K562 (cell line): ENCODE results near the gene ZNF668. TPM values are rescaled to one million over a fixed set of nuclear protein-coding genes. Genes with fewer than 3 reads are reported as not detected.

Experiments used
- ARID1B ChIP-seq: fragments of 450-650 bp; IDR thresholded peaks from 2 replicates; pipeline ENCODE4 v1.6.1; 2016; ENCODE audit warnings: antibody characterized with exemption, mild to moderate bottlenecking, inconsistent platforms
- BRF1 ChIP-seq: IDR thresholded peaks from 3 replicates; pipeline ENCODE4 v1.6.1; 2011; ENCODE audit warnings: borderline replicate concordance, mild to moderate bottlenecking; ENCODE audit not compliant: insufficient read length; ENCODE audit errors: extremely low read depth
- ELK1 ChIP-seq: sonication (generic); formaldehyde crosslinking; IDR thresholded peaks from 2 replicates; pipeline ENCODE4 v1.8.1; 2022; ENCODE audit warnings: missing genetic modification reagents
- ERF ChIP-seq: fragments of 450-650 bp; formaldehyde crosslinking; IDR thresholded peaks from 2 replicates; pipeline ENCODE4 v1.4.0; 2020; ENCODE audit warnings: mild to moderate bottlenecking, mixed read lengths
- FOXK2 ChIP-seq, 2 experiments: fragments of 450-650 bp; IDR thresholded peaks in 1 of 2; conservative IDR thresholded peaks in 1 of 2; 2 replicates each; pipeline ENCODE4 v1.6.1; 2016; ENCODE audit warnings: low read depth in 2 of 2, mild to moderate bottlenecking in 1 of 2
- HDAC2 ChIP-seq: fragments of 450-650 bp; IDR thresholded peaks from 2 replicates; pipeline ENCODE4 v1.6.1; 2016; ENCODE audit warnings: mild to moderate bottlenecking
- HMBOX1 ChIP-seq: sonication (generic); IDR thresholded peaks from 2 replicates; pipeline ENCODE4 v1.6.1; 2016
- JUNB ChIP-seq: fragments of 450-650 bp; formaldehyde crosslinking; conservative IDR thresholded peaks from 2 replicates; pipeline ENCODE4 v1.4.0; 2020; ENCODE audit warnings: mild to moderate bottlenecking
- KAT7 ChIP-seq: sonication (generic); formaldehyde crosslinking; IDR thresholded peaks from 2 replicates; pipeline ENCODE4 v1.8.0; 2022; ENCODE audit warnings: missing genetic modification reagents, mild to moderate bottlenecking, borderline replicate concordance
- KDM4B ChIP-seq, 2 experiments: fragments of 450-650 bp in 1 of 2; sonication (generic) in 1 of 2; IDR thresholded peaks; 2 replicates each; pipeline ENCODE4 v1.6.1; 2016 to 2017; ENCODE audit warnings: borderline replicate concordance in 2 of 2, antibody characterized with exemption in 1 of 2, low read depth in 1 of 2, mild to moderate bottlenecking in 1 of 2
- MCM2 ChIP-seq: fragments of 450-650 bp; IDR thresholded peaks from 2 replicates; pipeline ENCODE4 v1.6.1; 2017; ENCODE audit warnings: low read depth, mild to moderate bottlenecking
- MED1 ChIP-seq: sonication (generic); formaldehyde crosslinking; IDR thresholded peaks from 2 replicates; pipeline ENCODE4 v1.8.1; 2023; ENCODE audit warnings: missing genetic modification reagents, borderline replicate concordance
- PHTF2 ChIP-seq: fragments of 250-450 bp; sonication (Bioruptor Pico); IDR thresholded peaks from 2 replicates; pipeline ENCODE4 v1.5.0; 2021; ENCODE audit warnings: mild to moderate bottlenecking
- POLR2AphosphoS2 ChIP-seq: IDR thresholded peaks from 2 replicates; pipeline ENCODE4 v1.6.1; 2012; ENCODE audit warnings: low read length, improper control_type of control experiment
- PTTG1 ChIP-seq: fragments of 450-650 bp; IDR thresholded peaks from 2 replicates; pipeline ENCODE4 v1.6.1; 2016; ENCODE audit warnings: low read depth, mild to moderate bottlenecking, missing genetic modification characterization, missing compliant biosample characterization
- RBM25 ChIP-seq: fragments of 200-400 bp; formaldehyde crosslinking; IDR thresholded peaks from 2 replicates; pipeline ENCODE4 v1.6.1; 2018; ENCODE audit warnings: low read length, low read depth, moderate library complexity; ENCODE audit not compliant: severe bottlenecking
- RBM34 ChIP-seq: fragments of 200-400 bp; formaldehyde crosslinking; IDR thresholded peaks from 2 replicates; pipeline ENCODE4 v1.6.1; 2018; ENCODE audit warnings: low read length, borderline replicate concordance; ENCODE audit not compliant: insufficient read depth
- SP2 ChIP-seq: IDR thresholded peaks from 2 replicates; pipeline ENCODE4 v1.6.1; 2011; ENCODE audit warnings: mild to moderate bottlenecking, low read depth, low read length, moderate library complexity; ENCODE audit not compliant: poor library complexity, severe bottlenecking; ENCODE audit errors: extremely low read depth
- TCF15 ChIP-seq: fragments of 250-450 bp; sonication (Bioruptor Pico); IDR thresholded peaks from 2 replicates; pipeline ENCODE4 v1.8.0; 2022; ENCODE audit warnings: moderate library complexity, mild to moderate bottlenecking, inconsistent platforms
- ZBTB2 ChIP-seq: fragments of 450-650 bp; IDR thresholded peaks from 2 replicates; pipeline ENCODE4 v1.6.1; 2016; ENCODE audit warnings: antibody characterized with exemption
- ZNF197 ChIP-seq: fragments of 200-800 bp; sonication (Bioruptor generic); IDR thresholded peaks from 2 replicates; pipeline ENCODE4 v1.6.1; 2016; ENCODE audit warnings: low read depth, missing genetic modification characterization, missing compliant biosample characterization
- ZNF274 ChIP-seq: IDR thresholded peaks from 2 replicates; pipeline ENCODE4 v1.6.1; 2011; ENCODE audit warnings: low read depth, mild to moderate bottlenecking, low read length, moderate library complexity, borderline replicate concordance
- ZNF408 ChIP-seq: fragments of 250-450 bp; sonication (Bioruptor Pico); IDR thresholded peaks from 2 replicates; pipeline ENCODE4 v1.4.0; 2020; ENCODE audit warnings: low read depth, mild to moderate bottlenecking, moderate library complexity
- polyA plus RNA-seq, 8 experiments: library from polyadenylated mRNA; depleted of rRNA in 4 of 8; stranded (reverse) in 5 of 8; unstranded in 3 of 8; fragments of >200 nt; fragmentation: Nextera tagmentation in 2 of 8; fragmentation: Illumina TruSeq in 1 of 8; extraction: Ambion mirVana in 2 of 8; extraction: Trizol in 1 of 8; gene quantifications; 2 replicates each; pipeline versions ENCODE4 v1.2.1 to v1.2.3, GENCODE V29; 2011 to 2014; ENCODE audit warnings: inconsistent platforms in 1 of 8, missing spikeins in 1 of 8
- total RNA-seq, 7 experiments: library from RNA; depleted of rRNA in 6 of 7; stranded (reverse); fragments of >200 nt in 6 of 7; fragmentation: Illumina TruSeq in 2 of 7; extraction: Trizol in 2 of 7; gene quantifications; 2 replicates each; pipeline versions ENCODE4 v1.2.1 to v1.2.3, GENCODE V29; 2011 to 2021; ENCODE audit warnings: low replicate concordance in 1 of 7

Gene ZNF668
- total and polyA plus RNA-seq, 9 of the 15 experiments (the other 6 are each of a cell fraction or from before 2014, with no cell fraction given), result 0.04 to 15.3 (median 3.8) TPM; not detected in 1

- peak; percentile 28 for TF ChIP-seq SP2
- TF ChIP-seq HDAC2, result peak; percentile 31; the same call in 1 of the 2 replicates
- TF ChIP-seq MCM2, result no peak
- TF ChIP-seq PHTF2, result no peak
- no peak for TF ChIP-seq ZNF408 (CRISPR knock-in tag)
- TF ChIP-seq RBM25, result no peak
- no peak for TF ChIP-seq MED1
- TF ChIP-seq KDM4B (IDR thresholded peaks at IDR 0.05; ENCODE audit: borderline replicate concordance in 2 of 2, low read depth in 1 of 2), result peak in 1 of 2 experiments; percentile 98; a peak in 2 of 4 replicates
- no peak for TF ChIP-seq PTTG1 (tag)
- no peak for TF ChIP-seq HMBOX1
- no peak for TF ChIP-seq TCF15 (CRISPR knock-in tag)
- no peak for TF ChIP-seq ELK1
- TF ChIP-seq ZNF274, result no peak
- TF ChIP-seq ZNF197, result 0 out of 2 replicates have a peak, but pooled peaks have one; percentile 14
- no peak for TF ChIP-seq ERF (CRISPR knock-in tag)
- peak; percentile 59; the same call in 1 of the 2 replicates for TF ChIP-seq KAT7 (CRISPR knock-in tag)
- no peak for TF ChIP-seq JUNB
- no peak; the same call in 1 of the 2 replicates for TF ChIP-seq POLR2AphosphoS2
- peak; percentile 87 for TF ChIP-seq ZBTB2
- TF ChIP-seq FOXK2 (conservative IDR thresholded peaks at IDR 0.05 in 1 of 2, IDR thresholded peaks at IDR 0.05 in 1 of 2; ENCODE audit: low read depth in 2 of 2), result peak; percentile 96 to 98
- no peak for TF ChIP-seq BRF1
- no peak for TF ChIP-seq RBM34
- 0 out of 2 replicates have a peak, but pooled peaks have one; percentile 16 for TF ChIP-seq ARID1B
Measured at GRCh38 chr16:31073970-31074813, at the start of gene ZNF668, which contains the start of gene ZNF646 (continued).
